Spleen (tissue), 11 donors: ENCODE data around the gene NARS2. TPM values are rescaled to one million over a fixed set of nuclear protein-coding genes. Genes with fewer than 3 reads are reported as not detected.

ENCODE experiments used
- DNase-seq: peaks from one replicate; pipeline ENCODE4 v3.0.0-alpha.2; 2020
- H3K27ac ChIP-seq, 8 donors: fragments of 200-600 bp; sonication (generic) in 7 of 8; 1 replicate in 4 of 8; 2 replicates in 4 of 8; pipeline versions ENCODE4 v1.5.0 to v1.8.0; 2016 to 2021; ENCODE audit warnings: inconsistent platforms in 4 of 8, mild to moderate bottlenecking in 4 of 8, moderate library complexity in 1 of 8
- H3K27me3 ChIP-seq, 7 donors: fragments of 200-600 bp; sonication (generic) in 6 of 7; replicated peaks in 1 of 7; 1 replicate in 4 of 7; 2 replicates in 3 of 7; pipeline versions ENCODE4 v1.5.0 to v1.8.0; 2016 to 2021; ENCODE audit warnings: inconsistent platforms in 3 of 7, mild to moderate bottlenecking in 1 of 7
- H3K36me3 ChIP-seq, 6 donors: fragments of 200-600 bp; sonication (generic) in 5 of 6; 1 replicate in 4 of 6; 2 replicates in 2 of 6; pipeline versions ENCODE4 v1.5.0 to v1.8.0; 2016 to 2021; ENCODE audit warnings: inconsistent platforms in 2 of 6
- H3K4me1 ChIP-seq, 6 donors: fragments of 200-600 bp; sonication (generic) in 5 of 6; 1 replicate in 3 of 6; 2 replicates in 3 of 6; pipeline versions ENCODE4 v1.5.0 to v1.8.0; 2016 to 2021; ENCODE audit warnings: inconsistent platforms in 3 of 6
- H3K4me3 ChIP-seq, 8 donors: fragments of 200-600 bp; sonication (generic) in 7 of 8; 1 replicate in 4 of 8; 2 replicates in 4 of 8; pipeline versions ENCODE4 v1.5.0 to v1.8.0; 2016 to 2021; ENCODE audit warnings: inconsistent platforms in 4 of 8, mild to moderate bottlenecking in 4 of 8, moderate library complexity in 2 of 8
- H3K9me3 ChIP-seq, 8 donors: fragments of 200-600 bp; sonication (generic) in 7 of 8; 1 replicate in 4 of 8; 2 replicates in 4 of 8; pipeline versions ENCODE4 v1.5.0 to v1.8.0; 2016 to 2021; ENCODE audit warnings: inconsistent platforms in 4 of 8
- CTCF ChIP-seq, 11 experiments: fragments of 200-600 bp in 7 of 11; fragments of 450-650 bp in 4 of 11; sonication (generic) in 4 of 11; IDR thresholded peaks in 8 of 11; conservative IDR thresholded peaks in 3 of 11; 1 replicate in 7 of 11; 2 replicates in 4 of 11; pipeline versions ENCODE4 v1.4.0 to v1.8.0; 2016 to 2021; ENCODE audit warnings: antibody characterized with exemption in 11 of 11, inconsistent platforms in 4 of 11, mild to moderate bottlenecking in 1 of 11
- POLR2A ChIP-seq, 3 donors: fragments of 450-650 bp; IDR thresholded peaks; one replicate each; pipeline ENCODE4 v1.5.1; 2017; ENCODE audit warnings: antibody characterized with exemption in 3 of 3, mild to moderate bottlenecking in 1 of 3
- POLR2AphosphoS5 ChIP-seq, 3 donors: sonication (generic); formaldehyde crosslinking; IDR thresholded peaks; one replicate each; pipeline ENCODE4 v1.5.1; 2017; ENCODE audit warnings: antibody characterized with exemption in 3 of 3
- WGBS, 5 donors: extraction: QIAGEN DNeasy Blood & Tissue Kit in 3 of 5; methylation state at CpG; one replicate each; pipeline versions ENCODE4 v1.1.5 to v1.1.7; 2013 to 2018; 5-methylcytosine and 5-hydroxymethylcytosine counted together
- intact Hi-C: fragments of 100-400 bp; cut with DNase I; formaldehyde crosslinking; loops from one replicate; pipeline ENCODE4 v1.15.0; 2023; ENCODE audit warnings: low total_unique reads
- polyA plus RNA-seq, 3 donors: library from polyadenylated mRNA; stranded (reverse); fragments of 200-250 nt; gene quantifications; one replicate each; pipeline ENCODE4 v1.2.1, GENCODE V29; 2013
- total RNA-seq, 7 donors: library from RNA; depleted of rRNA in 3 of 7; stranded (reverse); fragments of >200 nt in 3 of 7; fragmentation: NEBNext Ultra II Directional in 4 of 7; extraction: Animal tissue kit (Norgen Biotek cat#: 25700) in 4 of 7; gene quantifications; one replicate each; pipeline versions ENCODE4 v1.1.0 to v1.2.1, GENCODE V29; 2016 to 2021
- donor health status: healthy with polysubstance abuse.
- donor health status: DM: no; HTN: no; CAD: no; lungs with moderate emphysema.
- donor health status: DM: no; HTN: no; CAD: no.
- donor health status: Bipolar disorder and iron deficiency.
- donor health status: healthy.
- donor health status: DM: no; HTN: no; CAD: no.
- donor health status: DM: yes; HTN: yes; CAD: no.

The NARS2 gene
- total and polyA plus RNA-seq, 10 donors: 11.2 to 19.7 (median 14.6) TPM

- intact Hi-C loops: no loop called here
- no peaks in the 10 kb centered on the region for H3K36me3 ChIP-seq
- DNase-seq: no peak
- H3K4me1 ChIP-seq: no peaks in the 10 kb centered on the region
- H3K27ac ChIP-seq: no peak overlapping the region
- no peaks in the 10 kb centered on the region for H3K27me3 ChIP-seq
- WGBS, 5 donors: 78 to 88% (median 80%) methylated on average over 16 of the region's 16 CpGs
- H3K4me3 ChIP-seq: no peak overlapping the region
- TF ChIP-seq POLR2AphosphoS5 (IDR thresholded peaks at IDR 0.05): no peak
- peaks cover 0 to 3% (median 0%) of the 10 kb centered on the region in 8 donors for H3K9me3 ChIP-seq
Measured at GRCh38 chr11:78595436-78596130, 20.9 kb upstream of the NARS2 start.

GRCh38 chr11:78594814-78595213, 20.1 kb upstream of the NARS2 start:
- Histone ChIP-seq H3K27ac (no peak overlapping the region), H3K36me3 (no peaks in the 10 kb centered on the region), H3K9me3 (peaks cover 0 to 3% (median 0%) of the 10 kb centered on the region in 8 donors), H3K27me3 (no peaks in the 10 kb centered on the region), H3K4me1 (no peaks in the 10 kb centered on the region), H3K4me3 (no peak overlapping the region)
- DNase-seq: no peak
- TF ChIP-seq CTCF (IDR thresholded peaks at IDR 0.05 in 8 of 11, conservative IDR thresholded peaks at IDR 0.05 in 3 of 11) (no peak), POLR2AphosphoS5 (IDR thresholded peaks at IDR 0.05) (no peak), POLR2A (IDR thresholded peaks at IDR 0.05) (no peak)
- intact Hi-C loops: no loop called here
- WGBS, 5 donors: 61 to 83% (median 73%) methylated on average over 3 of the region's 3 CpGs

GRCh38 chr11:78588517-78588916, 13.9 kb upstream of the NARS2 start:
- WGBS, 5 donors: 57 to 77% (median 68%) methylated on average over 3 of the region's 3 CpGs
- peaks cover 5 to 31% (median 25%) of the 10 kb centered on the region in 8 donors for H3K9me3 ChIP-seq
- H3K4me3 ChIP-seq: no peak overlapping the region
- no peaks in the 10 kb centered on the region for H3K27me3 ChIP-seq
- no peak for DNase-seq
- TF ChIP-seq CTCF (IDR thresholded peaks at IDR 0.05 in 8 of 11, conservative IDR thresholded peaks at IDR 0.05 in 3 of 11) (no peak), POLR2A (IDR thresholded peaks at IDR 0.05) (no peak), POLR2AphosphoS5 (IDR thresholded peaks at IDR 0.05) (no peak)
- intact Hi-C loops: no loop called here
- no peaks in the 10 kb centered on the region for H3K36me3 ChIP-seq
- no peak overlapping the region for H3K27ac ChIP-seq
- no peaks in the 10 kb centered on the region for H3K4me1 ChIP-seq

- H3K4me3 ChIP-seq: no peak overlapping the region
- intact Hi-C loops: no loop called here
Measured at GRCh38 chr11:78587446-78587845, 12.8 kb upstream of the NARS2 start.

More at GRCh38 chr11:78587446-78587845, 12.8 kb upstream of the NARS2 start:
- TF ChIP-seq POLR2A (IDR thresholded peaks at IDR 0.05) (no peak), CTCF (IDR thresholded peaks at IDR 0.05 in 8 of 11, conservative IDR thresholded peaks at IDR 0.05 in 3 of 11) (no peak), POLR2AphosphoS5 (IDR thresholded peaks at IDR 0.05) (no peak)
- WGBS, 5 donors: 71 to 91% (median 81%) methylated on average over 3 of the region's 3 CpGs
- Histone ChIP-seq H3K36me3 (no peaks in the 10 kb centered on the region), H3K27me3 (no peaks in the 10 kb centered on the region), H3K4me1 (no peaks in the 10 kb centered on the region), H3K27ac (no peak overlapping the region), H3K9me3 (peaks cover 5 to 42% (median 35%) of the 10 kb centered on the region in 8 donors)
- DNase-seq: no peak
